ENCODE data around the gene OR4M1. TPM values are rescaled to one million over a fixed set of nuclear protein-coding genes. Genes with fewer than 3 reads are reported as not detected.

The OR4M1 gene
- total and polyA plus RNA-seq, 3 experiments from 2014 or later = not detected

- H3K9me3 Mint-ChIP-seq = peaks cover 0 to 7% (median 0%) of the 10 kb centered on the region in 5 donors
- H3K9me3 ChIP-seq (ENCODE audit: low read length) = no peaks in the 10 kb centered on the region
- H3K27me3 ChIP-seq (ENCODE audit: insufficient read depth, low read length, poor library complexity, severe bottlenecking) = no peaks in the 10 kb centered on the region
- ChIA-PET CTCF (no interaction called here), POLR2A (no interaction called here)
- no peak overlapping the region for H3K4me3 ChIP-seq (ENCODE audit: low read length)
- H3K36me3 Mint-ChIP-seq = peaks cover 0 to under 1% (median 0%) of the 10 kb centered on the region in 3 donors
- no peaks in the 10 kb centered on the region for H3K36me3 ChIP-seq (ENCODE audit: insufficient read depth, low read length)
- H3K27ac ChIP-seq (ENCODE audit: low read depth, low read length) = no peak overlapping the region
- H3K4me1 Mint-ChIP-seq = no peaks in the 10 kb centered on the region
- no peak overlapping the region for H3K4me3 Mint-ChIP-seq
- no peaks in the 10 kb centered on the region for H3K27me3 Mint-ChIP-seq
- DNase-seq = no peak
- no peaks in the 10 kb centered on the region for H3K4me1 ChIP-seq (ENCODE audit: insufficient read depth, low read length)
- H3K27ac Mint-ChIP-seq = no peak overlapping the region
Measured at GRCh38 chr14:19828314-19828713, 55.0 kb downstream of the OR4M1 start.

Other genes with a start within 250 kb of the OR4M1 start
- not detected for gene OR11H2, start 59.6 kb upstream of the OR4M1 start, total RNA-seq
- gene OR11H2, start 59.6 kb upstream of the OR4M1 start, polyA plus RNA-seq = not detected
- gene OR4Q3, start 29.9 kb upstream of the OR4M1 start, total RNA-seq = not detected
- gene OR4Q3, start 29.9 kb upstream of the OR4M1 start, polyA plus RNA-seq = not detected
- not detected for gene OR4N2, start 30.3 kb downstream of the OR4M1 start, total RNA-seq
- gene OR4N2, start 30.3 kb downstream of the OR4M1 start, polyA plus RNA-seq = not detected
- not detected for gene OR4K2, start 101.6 kb downstream of the OR4M1 start, total RNA-seq
- gene OR4K2, start 101.6 kb downstream of the OR4M1 start, polyA plus RNA-seq = not detected
- gene OR4K5, start 147.1 kb downstream of the OR4M1 start, total RNA-seq = not detected
- not detected for gene OR4K5, start 147.1 kb downstream of the OR4M1 start, polyA plus RNA-seq
- gene OR4K1, start 157.4 kb downstream of the OR4M1 start, total RNA-seq = not detected
- gene OR4K1, start 157.4 kb downstream of the OR4M1 start, polyA plus RNA-seq = not detected
- not detected for gene OR4K15, start 202.1 kb downstream of the OR4M1 start, total RNA-seq
- gene OR4K15, start 202.1 kb downstream of the OR4M1 start, polyA plus RNA-seq = not detected
- gene OR4Q2, start 228.7 kb downstream of the OR4M1 start, total RNA-seq = not detected
- gene OR4Q2, start 228.7 kb downstream of the OR4M1 start, polyA plus RNA-seq = not detected
- gene OR4K14, start 245.8 kb downstream of the OR4M1 start, total RNA-seq = not detected
- not detected for gene OR4K14, start 245.8 kb downstream of the OR4M1 start, polyA plus RNA-seq

Measured in CD8-positive, alpha-beta memory T cell (primary cell).